Transverse colon (tissue), 3 donors: ENCODE data around the gene LRRIQ4.

Source experiments
- EP300 ChIP-seq: sonication (generic); formaldehyde crosslinking; IDR thresholded peaks from one replicate; pipeline ENCODE4 v1.6.1; 2017; ENCODE audit warnings: antibody characterized with exemption, low read depth
- POLR2A ChIP-seq: fragments of 450-650 bp; IDR thresholded peaks from one replicate; pipeline ENCODE4 v1.6.1; 2016; ENCODE audit warnings: antibody characterized with exemption, mild to moderate bottlenecking, moderate library complexity
- TF ChIP-seq, protein P1 (sequence below), 5 experiments: fragments of 200-600 bp in 3 of 5; fragments of 450-650 bp in 2 of 5; sonication (generic) in 3 of 5; IDR thresholded peaks; 1 replicate in 2 of 5; 2 replicates in 3 of 5; pipeline ENCODE4 v1.5.1; 2016 to 2017; ENCODE audit warnings: antibody characterized with exemption in 5 of 5, inconsistent platforms in 3 of 5, mild to moderate bottlenecking in 2 of 5, moderate library complexity in 1 of 5

- TF ChIP-seq EP300 (no peak), POLR2A (no peak)
- TF ChIP-seq, protein P1, sequence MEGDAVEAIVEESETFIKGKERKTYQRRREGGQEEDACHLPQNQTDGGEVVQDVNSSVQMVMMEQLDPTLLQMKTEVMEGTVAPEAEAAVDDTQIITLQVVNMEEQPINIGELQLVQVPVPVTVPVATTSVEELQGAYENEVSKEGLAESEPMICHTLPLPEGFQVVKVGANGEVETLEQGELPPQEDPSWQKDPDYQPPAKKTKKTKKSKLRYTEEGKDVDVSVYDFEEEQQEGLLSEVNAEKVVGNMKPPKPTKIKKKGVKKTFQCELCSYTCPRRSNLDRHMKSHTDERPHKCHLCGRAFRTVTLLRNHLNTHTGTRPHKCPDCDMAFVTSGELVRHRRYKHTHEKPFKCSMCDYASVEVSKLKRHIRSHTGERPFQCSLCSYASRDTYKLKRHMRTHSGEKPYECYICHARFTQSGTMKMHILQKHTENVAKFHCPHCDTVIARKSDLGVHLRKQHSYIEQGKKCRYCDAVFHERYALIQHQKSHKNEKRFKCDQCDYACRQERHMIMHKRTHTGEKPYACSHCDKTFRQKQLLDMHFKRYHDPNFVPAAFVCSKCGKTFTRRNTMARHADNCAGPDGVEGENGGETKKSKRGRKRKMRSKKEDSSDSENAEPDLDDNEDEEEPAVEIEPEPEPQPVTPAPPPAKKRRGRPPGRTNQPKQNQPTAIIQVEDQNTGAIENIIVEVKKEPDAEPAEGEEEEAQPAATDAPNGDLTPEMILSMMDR (IDR thresholded peaks at IDR 0.05), result no peak
These were observed 9.9 kb downstream of the LRRIQ4 start for GRCh38 chr3:169822540-169822939.
